Ovary (tissue), 9 donors: ENCODE results near the gene TTPAL. TPM values are rescaled to one million over a fixed set of nuclear protein-coding genes. Genes with fewer than 3 reads are reported as not detected.

Source experiments
- DNase-seq, 5 donors: peaks; one replicate each; pipeline ENCODE4 v3.0.0-alpha.2; 2019 to 2020
- H3K27ac ChIP-seq, 2 donors: fragments of 200-600 bp; one replicate each; pipeline versions ENCODE4 v1.5.1 to v1.8.0; 2019 to 2022
- H3K27me3 ChIP-seq: fragments of 200-600 bp; one replicate; pipeline ENCODE4 v1.8.0; 2022
- H3K36me3 ChIP-seq: fragments of 200-600 bp; sonication (generic); one replicate; pipeline ENCODE4 v1.5.1; 2019
- H3K4me1 ChIP-seq: one replicate; pipeline ENCODE4 v1.8.1; 2013; ENCODE audit warnings: mild to moderate bottlenecking, moderate library complexity; ENCODE audit not compliant: insufficient read depth
- H3K4me3 ChIP-seq: fragments of 200-600 bp; sonication (generic); one replicate; pipeline ENCODE4 v1.5.1; 2017
- H3K9me3 ChIP-seq, 2 donors: fragments of 200-600 bp in 1 of 2; sonication (generic) in 1 of 2; one replicate each; pipeline versions ENCODE4 v1.5.1 to v1.8.1; 2013 to 2019; ENCODE audit warnings: mild to moderate bottlenecking in 1 of 2, moderate library complexity in 1 of 2
- EP300 ChIP-seq: sonication (generic); formaldehyde crosslinking; IDR thresholded peaks from one replicate; pipeline ENCODE4 v1.6.1; 2017; ENCODE audit warnings: antibody characterized with exemption
- POLR2A ChIP-seq: fragments of 450-650 bp; IDR thresholded peaks from one replicate; pipeline ENCODE4 v1.6.1; 2017; ENCODE audit warnings: antibody characterized with exemption, mild to moderate bottlenecking, moderate library complexity
- WGBS, 3 donors: extraction: QIAGEN DNeasy Blood & Tissue Kit in 1 of 3; methylation state at CpG; one replicate each; pipeline versions ENCODE4 v1.1.5 to v1.1.7; 2013 to 2017; 5-methylcytosine and 5-hydroxymethylcytosine counted together
- intact Hi-C, 4 donors: fragments of 100-400 bp; cut with DNase I; formaldehyde crosslinking; loops; one replicate each; pipeline versions ENCODE4 v1.11.0 to v1.15.1; 2022 to 2023
- polyA plus RNA-seq, 2 donors: library from polyadenylated mRNA; stranded (reverse); fragments of 200-250 nt in 1 of 2; fragments of 350-450 nt in 1 of 2; fragmentation: Illumina TruSeq in 1 of 2; extraction: RNeasy Lipid Tissue Mini Kit (QIAGEN cat#74804) in 1 of 2; gene quantifications; one replicate each; pipeline ENCODE4 v1.2.3, GENCODE V29; 2013 to 2014
- total RNA-seq, 7 donors: library from RNA; depleted of rRNA in 2 of 7; stranded (reverse); fragments of >200 nt in 2 of 7; fragmentation: NEBNext Ultra II Directional in 3 of 7; extraction: Animal tissue kit (Norgen Biotek cat#: 25700) in 3 of 7; gene quantifications; one replicate each; pipeline versions ENCODE4 v1.1.0 to v1.2.4, GENCODE V29; 2016 to 2023
- TF ChIP-seq, protein P1 (sequence below), 3 donors: fragments of 450-650 bp in 2 of 3; fragments of 200-600 bp in 1 of 3; IDR thresholded peaks; one replicate each; pipeline versions ENCODE4 v1.5.1 to v1.8.0; 2016 to 2022; ENCODE audit warnings: antibody characterized with exemption in 3 of 3, mild to moderate bottlenecking in 1 of 3
- donor health status: DM: no; HTN: no; CAD: no; lungs with moderate emphysema.
- donor health status: DM: no; HTN: no; CAD: no.
- donor health status: Bipolar disorder and iron deficiency.
- donor health status: DM: yes; HTN: yes; CAD: no.
- donor health status: DM: no; HTN: no; CAD: no.
- donor health status: DM: yes; HTN: yes; CAD: no.

The TTPAL gene
- total and polyA plus RNA-seq, 9 donors, result 3.1 to 25.1 (median 10.9) TPM

DNA sequence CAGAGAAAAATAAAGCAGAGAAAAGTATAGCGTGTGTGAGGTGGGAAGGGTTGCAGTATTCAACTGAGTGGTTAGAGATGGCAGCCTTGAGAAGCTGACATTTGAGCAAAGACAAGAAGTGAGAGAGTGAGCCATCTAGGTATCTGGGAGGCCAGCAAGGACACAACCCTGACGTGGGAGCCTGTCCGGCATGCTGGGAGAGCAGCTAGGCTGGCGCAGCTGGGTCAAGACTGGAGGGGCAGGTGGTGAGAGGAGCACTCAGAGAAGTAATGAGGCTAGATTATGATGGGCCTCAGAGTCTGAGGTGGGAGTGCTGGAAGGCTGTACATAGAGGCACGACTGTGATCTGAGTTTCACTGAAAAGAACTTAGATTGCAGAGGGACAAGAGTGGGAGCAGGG lies 12.9 kb downstream of the TTPAL start:
- Histone ChIP-seq H3K36me3 (no peaks in the 10 kb centered on the region), H3K4me3 (no peak overlapping the region), H3K27me3 (no peaks in the 10 kb centered on the region), H3K4me1 (peaks cover 2% of the 10 kb centered on the region), H3K9me3 (no peaks in the 10 kb centered on the region), H3K27ac (no peak overlapping the region)
- DNase-seq, result no peak
- TF ChIP-seq, protein P1, sequence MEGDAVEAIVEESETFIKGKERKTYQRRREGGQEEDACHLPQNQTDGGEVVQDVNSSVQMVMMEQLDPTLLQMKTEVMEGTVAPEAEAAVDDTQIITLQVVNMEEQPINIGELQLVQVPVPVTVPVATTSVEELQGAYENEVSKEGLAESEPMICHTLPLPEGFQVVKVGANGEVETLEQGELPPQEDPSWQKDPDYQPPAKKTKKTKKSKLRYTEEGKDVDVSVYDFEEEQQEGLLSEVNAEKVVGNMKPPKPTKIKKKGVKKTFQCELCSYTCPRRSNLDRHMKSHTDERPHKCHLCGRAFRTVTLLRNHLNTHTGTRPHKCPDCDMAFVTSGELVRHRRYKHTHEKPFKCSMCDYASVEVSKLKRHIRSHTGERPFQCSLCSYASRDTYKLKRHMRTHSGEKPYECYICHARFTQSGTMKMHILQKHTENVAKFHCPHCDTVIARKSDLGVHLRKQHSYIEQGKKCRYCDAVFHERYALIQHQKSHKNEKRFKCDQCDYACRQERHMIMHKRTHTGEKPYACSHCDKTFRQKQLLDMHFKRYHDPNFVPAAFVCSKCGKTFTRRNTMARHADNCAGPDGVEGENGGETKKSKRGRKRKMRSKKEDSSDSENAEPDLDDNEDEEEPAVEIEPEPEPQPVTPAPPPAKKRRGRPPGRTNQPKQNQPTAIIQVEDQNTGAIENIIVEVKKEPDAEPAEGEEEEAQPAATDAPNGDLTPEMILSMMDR (IDR thresholded peaks at IDR 0.05), result no peak
- no peak for TF ChIP-seq POLR2A
- TF ChIP-seq EP300, result no peak
- intact Hi-C loops, result no loop called here
- WGBS, 3 donors, result 85 to 92% (median 88%) methylated on average over 5 of the region's 5 CpGs

DNA sequence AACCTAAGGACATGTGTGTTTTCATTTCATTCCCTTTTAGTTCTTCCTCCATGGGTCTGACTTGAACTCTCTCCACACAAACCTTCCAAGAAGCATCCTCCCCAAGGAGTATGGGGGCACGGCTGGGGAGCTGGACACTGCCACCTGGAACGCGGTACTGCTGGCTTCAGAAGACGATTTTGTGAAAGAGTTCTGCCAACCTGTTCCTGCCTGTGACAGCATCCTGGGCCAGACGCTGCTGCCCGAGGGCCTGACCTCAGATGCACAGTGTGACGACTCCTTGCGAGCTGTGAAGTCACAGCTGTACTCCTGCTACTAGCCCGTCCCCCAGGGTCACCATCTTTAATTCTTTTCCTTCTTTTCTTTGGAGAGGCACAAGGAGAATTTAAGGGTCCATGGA lies 13.5 kb downstream of the TTPAL start:
- 74 to 89% (median 86%) methylated on average over 9 of the region's 9 CpGs for WGBS, 3 donors
- Histone ChIP-seq H3K4me3 (no peak overlapping the region), H3K9me3 (no peaks in the 10 kb centered on the region), H3K27ac (no peak overlapping the region), H3K4me1 (peaks cover 2% of the 10 kb centered on the region), H3K36me3 (no peaks in the 10 kb centered on the region), H3K27me3 (no peaks in the 10 kb centered on the region)
- intact Hi-C loops, result no loop called here
- TF ChIP-seq POLR2A, result no peak
- TF ChIP-seq, protein P1 (IDR thresholded peaks at IDR 0.05), result no peak
- no peak for TF ChIP-seq EP300
- DNase-seq, result no peak

DNA sequence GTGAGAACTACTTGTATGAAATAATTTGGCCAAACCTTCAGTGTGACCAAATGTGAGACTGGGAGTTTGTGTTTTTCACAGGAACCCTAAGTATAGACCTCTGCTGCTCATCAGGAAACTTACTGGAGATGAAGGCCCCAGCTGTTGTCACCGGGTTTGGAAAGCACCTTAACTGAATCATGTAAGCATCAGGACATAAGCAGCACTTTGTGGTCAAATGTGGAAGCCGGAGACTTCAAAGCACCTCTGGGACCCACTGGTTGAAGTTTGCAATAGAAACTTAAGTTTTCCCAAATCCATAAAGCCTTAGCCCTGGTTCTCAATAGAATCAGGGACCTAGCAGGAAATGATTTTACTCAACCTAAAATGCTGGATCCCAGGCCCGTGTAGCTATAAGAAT lies 14.3 kb downstream of the TTPAL start:
- WGBS, 3 donors, result 81 to 86% (median 85%) methylated on average over 3 of the region's 3 CpGs
- intact Hi-C loops, result no loop called here
- TF ChIP-seq POLR2A (no peak), EP300 (no peak)
- TF ChIP-seq, protein P1 (IDR thresholded peaks at IDR 0.05), result no peak
- H3K36me3 ChIP-seq, result no peaks in the 10 kb centered on the region
- no peak overlapping the region for H3K4me3 ChIP-seq
- no peak overlapping the region for H3K27ac ChIP-seq
- H3K27me3 ChIP-seq, result no peaks in the 10 kb centered on the region
- H3K4me1 ChIP-seq, result peaks cover 2% of the 10 kb centered on the region
- DNase-seq, result no peak
- H3K9me3 ChIP-seq, result no peaks in the 10 kb centered on the region

DNA sequence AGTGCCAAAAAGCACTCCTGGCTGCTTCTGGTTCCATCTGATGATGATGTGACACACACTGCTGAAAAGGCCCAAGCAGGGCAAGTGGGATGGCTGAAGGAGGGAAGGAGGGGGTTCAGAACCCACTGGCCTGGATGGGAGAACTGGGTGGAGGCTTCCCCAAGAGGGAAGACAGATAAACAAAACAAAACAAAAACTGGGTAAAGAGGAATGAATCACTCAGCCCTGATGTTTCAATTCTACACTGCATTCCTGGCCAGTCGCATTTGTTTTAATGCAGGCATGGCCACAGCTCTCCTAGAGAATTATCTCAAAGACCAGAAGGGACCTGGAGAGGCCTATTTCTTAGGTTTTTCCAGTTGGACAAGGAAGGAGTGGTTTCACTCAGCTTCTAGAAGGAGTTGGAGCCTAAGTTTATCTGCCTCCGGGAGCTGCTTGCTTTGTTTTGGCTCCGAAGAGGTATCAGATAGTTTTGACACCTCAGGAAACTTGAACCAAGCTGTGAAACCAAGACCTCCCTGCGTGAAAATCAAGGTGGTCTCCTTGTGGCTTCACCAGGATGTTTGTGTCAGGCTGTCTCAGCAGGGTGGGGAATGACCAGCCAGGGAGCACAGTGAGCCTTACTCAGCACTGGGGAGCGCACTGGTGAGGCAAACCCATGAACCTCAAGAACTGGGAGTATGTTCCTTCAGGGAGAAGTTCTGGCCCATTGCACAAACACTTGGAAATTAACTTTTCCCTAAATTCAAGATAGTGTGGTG lies 16.1 kb downstream of the TTPAL start:
- WGBS, 3 donors, result 36 to 47% (median 41%) methylated on average over 5 of the region's 5 CpGs
- H3K4me1 ChIP-seq, result peaks cover 2% of the 10 kb centered on the region
- peak in 1 of 5 donors; percentile 36 for DNase-seq
- H3K9me3 ChIP-seq, result no peaks in the 10 kb centered on the region
- H3K27ac ChIP-seq, result no peak overlapping the region
- intact Hi-C loops, result no loop called here
- H3K27me3 ChIP-seq, result no peaks in the 10 kb centered on the region
- no peak overlapping the region for H3K4me3 ChIP-seq
- no peak for TF ChIP-seq EP300
- TF ChIP-seq, protein P1 (IDR thresholded peaks at IDR 0.05), result no peak
- no peak for TF ChIP-seq POLR2A
- no peaks in the 10 kb centered on the region for H3K36me3 ChIP-seq
